ENCODE measurements around the gene ACER3.

Gene ACER3

GRCh38 chr11:77035039-77035438, 174.3 kb downstream of the ACER3 start:
- no peak overlapping the region for H3K4me3 ChIP-seq (ENCODE audit: low read depth, low read length)
- no peak for TF ChIP-seq CTCF (IDR thresholded peaks at IDR 0.05; ENCODE audit: low read depth, low read length)

- no peak for TF ChIP-seq CTCF (IDR thresholded peaks at IDR 0.05; ENCODE audit: low read depth, low read length)
- H3K4me3 ChIP-seq (ENCODE audit: low read depth, low read length) = no peak overlapping the region
These were observed 174.9 kb downstream of the ACER3 start for GRCh38 chr11:77035580-77035979.

DNA sequence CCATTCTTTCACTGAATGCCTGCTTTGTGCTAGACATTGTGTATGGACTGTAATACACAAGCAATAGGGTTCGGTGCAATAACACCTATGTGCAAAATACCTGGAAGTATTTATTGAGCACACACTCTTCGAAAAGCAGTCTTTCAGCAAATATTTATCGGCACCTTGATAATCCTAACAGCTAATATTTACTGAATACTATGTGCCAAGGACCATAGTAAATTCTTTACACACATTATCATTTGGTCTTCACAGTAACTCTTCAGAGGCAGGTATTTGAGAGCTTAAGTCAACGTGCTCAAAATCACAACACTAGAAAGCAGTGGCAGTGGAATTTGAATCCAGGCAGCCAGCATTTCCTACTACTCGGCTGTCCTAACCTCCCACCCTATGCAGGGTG, 175.7 kb downstream of the ACER3 start:
- no peak for TF ChIP-seq CTCF (IDR thresholded peaks at IDR 0.05; ENCODE audit: low read depth, low read length)
- H3K4me3 ChIP-seq (ENCODE audit: low read depth, low read length) = no peak overlapping the region

DNA sequence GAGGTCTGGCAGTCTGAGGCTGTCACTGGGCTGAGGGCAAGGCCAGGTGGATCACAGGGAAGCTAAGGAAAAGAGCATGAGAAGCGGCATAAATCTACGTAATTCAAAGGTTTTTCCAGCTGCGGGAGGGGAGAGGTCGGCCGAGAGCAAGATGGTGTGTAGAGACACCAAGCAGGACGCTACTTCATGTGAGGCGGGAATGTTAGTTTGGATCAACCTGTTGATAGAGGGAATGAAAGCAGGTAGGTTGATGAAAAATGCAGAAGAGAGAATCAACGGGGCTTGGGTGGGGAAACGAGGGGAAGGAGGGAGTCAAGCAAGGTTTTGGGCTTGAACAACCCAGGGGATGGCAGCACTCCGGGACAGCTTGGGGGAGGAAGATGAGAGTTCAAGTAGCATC, 176.3 kb downstream of the ACER3 start:
- no peak for TF ChIP-seq CTCF (IDR thresholded peaks at IDR 0.05; ENCODE audit: low read depth, low read length)
- no peak overlapping the region for H3K4me3 ChIP-seq (ENCODE audit: low read depth, low read length)

DNA sequence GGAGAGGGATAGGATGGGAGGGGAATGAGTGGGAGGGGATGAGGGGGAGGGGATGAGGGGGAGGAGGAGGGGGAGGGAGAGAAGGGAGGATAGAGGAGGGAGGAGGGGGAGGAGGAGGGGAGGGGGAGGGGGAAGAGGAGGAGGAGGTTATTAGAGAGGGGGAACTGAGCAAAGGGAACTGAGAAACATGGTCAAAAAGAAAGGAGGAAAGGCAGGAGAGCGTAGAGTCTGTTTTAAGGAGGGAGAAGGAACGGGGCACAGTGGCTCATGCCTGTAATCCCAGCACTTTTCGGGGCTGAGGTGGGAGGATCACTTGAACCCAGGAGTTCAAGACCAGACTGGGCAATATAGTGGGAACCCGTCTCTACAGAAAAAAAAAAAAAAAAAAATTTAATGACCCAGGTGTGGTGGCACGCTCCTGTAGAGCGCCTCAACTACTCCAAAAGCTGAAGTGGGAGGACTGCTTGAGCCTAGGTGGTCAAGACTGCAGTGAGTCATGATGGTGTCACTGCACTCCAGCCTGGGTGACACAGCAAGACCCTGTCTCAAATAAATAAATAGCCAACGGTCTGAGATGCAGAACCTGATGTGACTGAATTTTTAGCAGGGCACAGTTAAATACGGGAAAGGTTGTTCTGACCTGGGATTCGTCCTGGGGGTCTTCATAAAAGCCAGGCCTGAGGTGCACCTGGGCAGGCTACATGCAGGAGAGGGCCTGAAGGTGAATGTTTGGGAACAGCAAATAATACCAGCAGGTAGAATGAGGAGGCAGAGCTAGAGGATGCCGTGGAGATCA, 177.5 kb downstream of the ACER3 start:
- H3K4me3 ChIP-seq (ENCODE audit: low read depth, low read length) = no peak overlapping the region
- TF ChIP-seq CTCF (IDR thresholded peaks at IDR 0.05; ENCODE audit: low read depth, low read length) = no peak

DNA sequence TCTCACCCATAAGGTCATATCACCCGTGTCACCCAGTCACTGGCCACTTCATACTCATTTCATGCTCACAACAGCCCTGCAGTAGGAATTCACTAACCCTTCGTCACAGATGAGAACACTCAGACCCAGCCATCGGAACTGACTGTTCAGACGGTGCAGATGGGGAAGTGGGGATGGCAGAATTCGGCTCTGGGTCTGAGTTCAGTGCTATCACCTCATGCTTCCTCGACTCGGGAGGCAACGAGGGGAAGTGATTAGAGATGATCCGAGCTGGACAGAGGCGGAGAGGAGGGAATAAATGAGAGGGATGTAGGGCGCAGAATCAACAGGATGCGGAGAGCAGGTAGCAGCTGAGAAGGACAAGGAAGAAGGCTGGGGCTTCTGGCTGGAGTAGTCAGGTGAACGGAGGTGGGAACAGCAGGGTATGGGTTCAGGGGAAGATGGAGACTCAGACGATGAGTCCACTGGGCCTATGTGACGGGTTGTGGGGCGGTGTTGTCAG, 178.2 kb downstream of the ACER3 start:
- H3K4me3 ChIP-seq (ENCODE audit: low read depth, low read length) = no peak overlapping the region
- no peak for TF ChIP-seq CTCF (IDR thresholded peaks at IDR 0.05; ENCODE audit: low read depth, low read length)
